NCI-H748 (cell line): ENCODE measurements around the gene SLC35C1.
"Not testable (repeated sequence)": the region's sequence is repeated elsewhere in the genome, so short reads cannot be mapped to it uniquely, and the experiment has no call there.

Experiments used
- DNase-seq: peaks from one replicate; lab custom pipeline; 2025; ENCODE audit not compliant: unreplicated experiment; lab: John Stamatoyannopoulos, UW

The SLC35C1 gene

GRCh38 chr11:45786272-45786671, 18.7 kb upstream of the SLC35C1 start:
- no peak for DNase-seq

DNA sequence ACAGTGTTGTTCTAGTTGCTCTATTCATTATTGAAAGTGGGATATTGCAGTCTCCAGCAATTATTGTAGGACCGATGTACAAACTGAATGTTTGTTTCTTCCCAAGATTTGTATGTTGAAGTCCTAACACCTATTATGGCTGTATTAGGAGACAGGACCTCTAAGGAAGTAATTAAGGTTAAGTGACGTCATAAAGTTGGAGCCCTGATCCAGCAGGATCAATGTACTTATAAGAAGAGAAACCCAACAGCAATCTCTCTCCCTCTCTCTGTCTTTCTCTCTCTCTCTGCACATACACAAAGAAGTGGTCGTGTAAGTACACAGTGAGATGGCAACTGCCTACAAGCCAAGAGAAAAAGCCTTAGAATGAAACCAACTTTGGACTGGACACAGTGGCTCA, 16.1 kb upstream of the SLC35C1 start:
- DNase-seq: no peak

DNA sequence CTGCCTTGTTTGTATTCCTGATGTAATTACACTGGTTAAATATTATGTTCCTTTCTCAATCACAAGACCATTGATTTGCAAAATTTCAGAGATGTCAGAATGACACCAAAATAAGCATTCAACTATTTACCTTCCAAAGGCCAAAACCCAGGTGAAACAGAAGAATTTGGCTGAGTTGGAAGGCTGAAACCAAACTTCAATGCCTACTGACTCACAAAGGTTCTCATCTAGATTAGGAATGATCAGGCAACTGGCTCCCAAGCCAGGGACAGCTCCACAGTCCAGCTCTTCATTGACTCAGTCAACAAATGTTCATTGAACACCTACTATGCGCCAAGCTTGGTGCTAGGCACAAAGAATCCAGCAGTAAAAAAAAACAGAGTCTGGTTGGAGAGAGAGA, 13.4 kb upstream of the SLC35C1 start:
- DNase-seq: no peak

- DNase-seq: peak; percentile 85
These were observed 10.8 kb upstream of the SLC35C1 start for GRCh38 chr11:45794169-45794568.

DNA sequence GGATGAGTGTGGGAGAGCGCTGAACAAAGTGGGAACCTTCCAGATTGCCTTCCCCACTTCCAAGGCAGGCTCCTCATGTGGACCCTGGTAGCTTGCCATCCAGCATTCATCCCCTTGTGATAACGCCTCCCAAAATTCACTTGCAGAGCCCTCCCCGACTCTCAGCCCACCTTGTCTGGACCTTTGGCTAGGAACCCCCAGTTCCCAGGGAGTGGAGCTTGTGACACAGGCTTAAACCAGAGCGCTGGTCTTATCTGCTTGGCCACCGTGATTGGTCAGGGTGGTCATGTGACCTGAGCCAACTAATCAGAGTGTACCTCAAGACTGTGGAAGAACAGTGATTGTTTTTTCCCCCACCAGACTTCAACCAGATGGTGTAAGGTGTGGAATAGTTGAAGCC, 9.6 kb upstream of the SLC35C1 start:
- DNase-seq: no peak

- no peak for DNase-seq
These were observed 8.5 kb upstream of the SLC35C1 start for GRCh38 chr11:45796461-45796861.

DNA sequence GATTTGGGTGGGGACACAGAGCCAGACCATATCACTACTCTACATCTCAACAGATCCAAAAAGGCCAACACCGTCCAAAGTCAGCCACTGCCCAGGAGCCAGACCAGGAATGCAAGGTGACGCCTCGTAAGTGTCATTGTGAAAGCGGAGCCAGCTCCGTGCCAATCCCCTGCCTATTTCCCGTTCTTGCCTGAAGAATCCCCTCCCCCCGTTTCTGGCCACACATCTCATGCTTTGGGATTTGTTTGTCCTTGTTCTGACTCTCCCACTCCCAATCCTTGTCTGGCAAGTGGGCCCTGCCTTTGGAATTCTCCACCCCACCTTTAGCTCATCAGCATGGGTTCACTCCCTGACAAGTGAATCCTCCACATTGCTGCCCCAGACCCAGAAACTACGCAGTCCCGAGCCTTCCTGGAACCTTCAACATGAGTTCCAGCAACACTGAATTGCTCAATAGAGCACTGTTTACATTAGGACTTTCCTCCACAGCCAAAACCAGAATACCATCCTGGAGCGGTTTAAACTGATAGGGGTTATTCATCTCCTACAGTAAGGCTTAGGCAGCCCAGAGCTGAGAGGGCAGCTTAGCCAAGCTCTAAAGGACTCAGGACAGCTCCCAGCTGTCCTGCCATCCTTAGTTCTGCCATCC, 6.0 kb upstream of the SLC35C1 start:
- peak; percentile 8 for DNase-seq

DNA sequence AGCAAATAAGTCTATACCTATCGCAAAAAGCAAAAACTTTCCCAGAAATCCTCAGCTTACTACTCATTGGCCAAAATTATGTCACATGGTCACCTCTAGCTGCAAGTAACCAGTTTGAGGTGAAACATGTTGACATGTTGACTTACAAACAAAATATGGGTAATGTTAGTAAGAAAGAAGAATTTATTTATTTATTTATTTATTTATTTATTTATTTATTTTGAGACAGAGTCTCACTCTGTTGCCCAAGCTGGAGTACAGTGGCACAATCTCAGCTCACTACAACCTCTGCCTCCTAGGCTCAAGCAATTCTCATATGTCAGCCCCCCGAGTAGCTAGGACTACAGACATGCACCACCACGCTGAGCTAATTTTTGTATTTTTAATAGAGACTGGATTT, 5.4 kb upstream of the SLC35C1 start:
- no peak for DNase-seq

- DNase-seq: no peak
These were observed 4.7 kb upstream of the SLC35C1 start for GRCh38 chr11:45800261-45800660.

GRCh38 chr11:45801723-45802315, 3.1 kb upstream of the SLC35C1 start:
- DNase-seq: no peak

- no peak for DNase-seq
These were observed 2.2 kb upstream of the SLC35C1 start for GRCh38 chr11:45802531-45803317.

DNA sequence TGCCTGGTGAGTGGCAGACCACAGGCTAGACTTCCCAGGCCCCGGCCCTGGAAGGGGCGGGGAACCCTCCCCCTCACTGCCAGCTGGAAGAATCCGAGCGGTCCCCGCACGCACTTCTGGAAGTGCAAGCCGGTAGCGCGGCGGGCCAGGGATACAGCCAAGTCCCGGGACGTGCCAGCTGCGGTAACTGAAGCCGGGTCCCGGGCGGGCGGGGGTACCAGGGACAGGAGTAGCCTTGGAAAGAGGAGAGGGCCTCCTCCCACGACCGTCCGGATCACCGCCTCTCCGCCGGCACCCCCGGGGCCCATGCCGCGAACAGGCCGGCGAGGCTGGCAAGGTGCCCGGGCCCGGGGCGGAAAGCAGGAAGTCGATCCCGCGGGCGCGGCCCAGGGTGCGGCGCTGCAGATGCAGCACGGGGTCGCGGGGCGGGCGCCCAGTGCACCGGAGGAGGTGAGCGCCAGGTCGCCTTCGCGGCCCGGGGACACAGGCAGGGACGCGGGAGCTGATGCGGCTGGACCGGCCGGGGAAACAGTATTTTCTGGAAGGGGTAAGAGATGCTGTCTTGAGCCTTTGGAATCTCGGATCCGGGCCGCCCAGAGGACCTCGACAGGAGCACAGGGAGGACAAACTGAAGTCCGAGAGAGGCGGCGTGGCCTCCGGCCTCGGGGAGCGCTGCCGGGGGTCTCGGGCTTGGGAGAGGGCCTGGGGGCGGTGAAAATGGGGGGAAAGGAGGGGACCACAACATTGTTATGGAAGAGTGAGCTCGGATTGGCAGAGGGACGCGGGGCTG, 783 bp upstream of the SLC35C1 start:
- peak; percentile 72 for DNase-seq

GRCh38 chr11:45805305-45806071, 539 bp downstream of the SLC35C1 start:
- DNase-seq: peak; percentile 79

- no peak for DNase-seq
These were observed 1.4 kb downstream of the SLC35C1 start for GRCh38 chr11:45806072-45806933.

GRCh38 chr11:45806937-45807791, 2.2 kb downstream of the SLC35C1 start:
- DNase-seq: no peak

- no peak for DNase-seq
These were observed 2.9 kb downstream of the SLC35C1 start for GRCh38 chr11:45807792-45808238.

DNA sequence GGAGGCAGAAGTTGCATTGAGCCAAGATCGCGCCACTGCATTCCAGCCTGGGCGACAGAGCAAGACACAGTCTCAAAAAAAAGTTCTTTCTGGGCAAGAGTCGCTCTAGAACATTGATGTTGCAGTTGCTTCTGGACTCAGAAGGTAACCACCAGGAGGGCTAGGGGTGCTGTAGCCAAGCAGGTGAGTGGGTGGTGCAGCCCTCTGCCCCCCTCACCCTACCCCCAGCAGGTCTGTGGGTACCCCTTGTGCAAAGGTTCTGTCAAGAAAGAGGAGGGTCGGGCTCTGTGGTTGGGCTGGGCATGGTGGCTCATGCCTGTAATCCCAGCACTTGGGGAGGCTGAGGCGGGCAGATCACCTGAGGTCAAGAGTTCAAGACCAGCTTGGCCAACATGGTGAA, 3.5 kb downstream of the SLC35C1 start:
- DNase-seq: not testable (repeated sequence)

- no peak for DNase-seq
These were observed 4.8 kb downstream of the SLC35C1 start for GRCh38 chr11:45809456-45810395.
